Endothelial cell of umbilical vein (primary cell): ENCODE data around the gene PHOSPHO1. TPM values are rescaled to one million over a fixed set of nuclear protein-coding genes. Genes with fewer than 3 reads are reported as not detected.

ENCODE experiments used
- BruUV-seq: library from RNA; stranded (reverse); fragments of 400-500 nt; replicated peaks from 2 replicates; lab custom pipeline; 2021; lab: Mats Ljungman, UMichigan
- CTCF ChIA-PET: fragments of 300-600, 350-600 bp; sonication (Branson Sonifier 250); formaldehyde crosslinking; loops from one replicate; lab custom pipeline; 2021; ENCODE audit warnings: antibody characterized with exemption, inconsistent platforms; lab: Charles Lee
- POLR2A ChIA-PET: fragments of 300-600, 350-600 bp; sonication (Branson Sonifier 250); formaldehyde crosslinking; loops from one replicate; lab custom pipeline; 2021; ENCODE audit warnings: antibody characterized with exemption, inconsistent platforms; lab: Charles Lee
- DNase-seq: peaks from one replicate; pipeline ENCODE4 v3.0.0-alpha.2; 2011; ENCODE audit warnings: low read depth, low spot score
- FAIRE-seq: peaks from 2 replicates; lab custom pipeline; 2011; peaks lifted over from hg19 to GRCh38; lab: Jason Lieb, UNC
- H2AFZ ChIP-seq: 2 replicates; pipeline ENCODE4 v1.6.0; 2012; ENCODE audit warnings: low read depth, low read length, control low read depth, inconsistent platforms
- H3K27ac ChIP-seq: 2 replicates; pipeline ENCODE4 v1.5.1; 2011; ENCODE audit warnings: low read depth, mild to moderate bottlenecking, control low read depth, low read length, moderate library complexity; ENCODE audit not compliant: insufficient read depth
- H3K27me3 ChIP-seq, 2 experiments: 2 replicates each; pipeline versions ENCODE4 v1.6.0 to v1.6.1; 2011; ENCODE audit warnings: low read length in 2 of 2, mixed read lengths in 1 of 2; ENCODE audit not compliant: control insufficient read depth in 2 of 2, insufficient read depth in 2 of 2
- H3K36me3 ChIP-seq, 2 experiments: 2 replicates in 1 of 2; 3 replicates in 1 of 2; pipeline ENCODE4 v1.5.1; 2011; ENCODE audit warnings: low read length in 2 of 2, mild to moderate bottlenecking in 1 of 2, moderate library complexity in 1 of 2; ENCODE audit not compliant: control insufficient read depth in 2 of 2, insufficient read depth in 2 of 2; ENCODE audit errors: extremely low read depth in 1 of 2
- H3K4me1 ChIP-seq: 3 replicates; pipeline ENCODE4 v1.5.1; 2011; ENCODE audit warnings: mild to moderate bottlenecking, low read length; ENCODE audit not compliant: control insufficient read depth, insufficient read depth; ENCODE audit errors: extremely low read depth
- H3K4me2 ChIP-seq: 2 replicates; pipeline ENCODE4 v1.6.1; 2011; ENCODE audit warnings: low read length, control low read depth, mixed read lengths; ENCODE audit not compliant: insufficient read depth
- H3K4me3 ChIP-seq, 3 experiments: fragments of 200-600 bp in 1 of 3; sonication (generic), shearing (Covaris generic) in 1 of 3; replicated peaks in 1 of 3; 2 replicates each; pipeline ENCODE4 v1.5.1; 2011 to 2016; ENCODE audit warnings: control low read depth in 3 of 3, low read length in 3 of 3, mild to moderate bottlenecking in 2 of 3, inconsistent platforms in 1 of 3, low read depth in 1 of 3, moderate library complexity in 1 of 3; ENCODE audit not compliant: insufficient read depth in 1 of 3
- H3K79me2 ChIP-seq: 2 replicates; pipeline ENCODE4 v1.6.0; 2012; ENCODE audit warnings: low read length, inconsistent platforms; ENCODE audit not compliant: control insufficient read depth, insufficient read depth
- H3K9ac ChIP-seq: replicated peaks from 2 replicates; pipeline ENCODE3; 2011; ENCODE audit warnings: low read length, control low read depth; ENCODE audit not compliant: insufficient read depth; ENCODE audit errors: extremely low read depth
- H3K9me1 ChIP-seq: replicated peaks from 3 replicates; pipeline ENCODE4 v1.6.0; 2011; ENCODE audit warnings: mild to moderate bottlenecking, low read length; ENCODE audit not compliant: control insufficient read depth, insufficient read depth; ENCODE audit errors: extremely low read depth
- H3K9me3 ChIP-seq: replicated peaks from 2 replicates; pipeline ENCODE4 v1.5.1; 2012; ENCODE audit warnings: low read length, inconsistent platforms; ENCODE audit not compliant: control insufficient read depth, insufficient read depth
- H4K20me1 ChIP-seq: replicated peaks from 2 replicates; pipeline ENCODE3; 2011; ENCODE audit warnings: mild to moderate bottlenecking, low read length; ENCODE audit not compliant: control insufficient read depth, insufficient read depth; ENCODE audit errors: extremely low read depth
- CTCF ChIP-seq, 2 donors: IDR thresholded peaks; 1 replicate in 1 of 2; 2 replicates in 1 of 2; pipeline ENCODE4 v1.5.1; 2011; ENCODE audit warnings: low read length in 2 of 2, mild to moderate bottlenecking in 2 of 2, moderate library complexity in 2 of 2, control low read depth in 1 of 2, inconsistent platforms in 1 of 2, low read depth in 1 of 2; ENCODE audit not compliant: insufficient read depth in 1 of 2; ENCODE audit errors: extremely low read depth in 1 of 2
- GATA2 ChIP-seq: IDR thresholded peaks from 2 replicates; pipeline ENCODE4 v1.7.0; 2011; ENCODE audit warnings: low read depth, mild to moderate bottlenecking, moderate library complexity, mixed read lengths, low read length; ENCODE audit not compliant: insufficient read length, insufficient read depth
- dilution Hi-C: fragments of 300-500 bp; cut with MboI; formaldehyde crosslinking; loops from one replicate; pipeline ENCODE4 v1.15.0; 2019; ENCODE audit warnings: low sequenced_read_pairs; ENCODE audit not compliant: extremely low pct_ligation_motif_present
- intact Hi-C: fragments of 100-400 bp; cut with micrococcal nuclease; formaldehyde crosslinking; loops from one replicate; pipeline ENCODE4 v1.10.0; 2022
- polyA plus RNA-seq, 4 experiments: library from polyadenylated mRNA; depleted of rRNA in 3 of 4; stranded (reverse) in 3 of 4; unstranded in 1 of 4; fragments of >200 nt; gene quantifications; 2 replicates each; pipeline versions ENCODE4 v1.2.1 to v1.2.3, GENCODE V29; 2011 to 2012; ENCODE audit warnings: missing spikeins in 1 of 4
- total RNA-seq: library from RNA; stranded (reverse); gene quantifications from 2 replicates; pipeline ENCODE4 v1.2.3, GENCODE V29; 2021

The PHOSPHO1 gene
- total and polyA plus RNA-seq, 2 donors (not counting 3 experiments of a cell fraction or from before 2014, with no cell fraction given), result 0.23 TPM; not detected in 1

GRCh38 chr17:49218941-49219913 lies 11.4 kb downstream of the PHOSPHO1 start:
- Histone ChIP-seq H2AFZ (no peak overlapping the region), H3K4me1 (peaks cover 28% of the 10 kb centered on the region), H3K27ac (no peak overlapping the region), H3K4me2 (no peak overlapping the region), H3K36me3 (peaks cover 2 to 24% of the 10 kb centered on the region in 2 experiments), H3K9ac (no peak overlapping the region), H3K27me3 (peaks cover 2 to 8% of the 10 kb centered on the region in 2 experiments), H4K20me1 (no peaks in the 10 kb centered on the region), H3K9me3 (no peaks in the 10 kb centered on the region), H3K9me1 (no peaks in the 10 kb centered on the region), H3K79me2 (peaks cover 12% of the 10 kb centered on the region), H3K4me3 (no peak overlapping the region)
- dilution Hi-C loops, result no loop called here
- intact Hi-C loops, result no loop called here
- TF ChIP-seq CTCF (IDR thresholded peaks at IDR 0.05; ENCODE audit: extremely low read depth in 1 of 2, insufficient read depth in 1 of 2, low read depth in 1 of 2, low read length in 2 of 2) (peak in 1 of 2 donors; percentile 13), GATA2 (no peak)
- ChIA-PET POLR2A (no interaction called here), CTCF (interaction anchor here (1.2 kb wide), 1 partner anchor 9 kb away, joined by 4 read pairs; no protein-coding TSS in a partner anchor)
- DNase-seq, result no peak
- no TSS peak for BruUV-seq
- FAIRE-seq, result no peak
